CD4-positive, alpha-beta T cell treated with Interleukin-4 for 1 hour (primary cell): ENCODE data around the gene SPN.
A peak's percentile ranks its signal among the peaks of the same experiment; 100 is the strongest.
"Not testable (repeated sequence)": the region's sequence is repeated elsewhere in the genome, so short reads cannot be mapped to it uniquely, and the experiment has no call there.

Experiments
- DNase-seq, 2 donors: peaks; one replicate each; pipeline ENCODE4 v3.0.0-alpha.2; 2020 to 2022

SPN gene

GRCh38 chr16:29646947-29647346 is 16.1 kb upstream of the SPN start:
- no peak for DNase-seq

- no peak for DNase-seq
Observed at GRCh38 chr16:29649588-29650494, 13.2 kb upstream of the SPN start.

- no peak for DNase-seq
Observed at GRCh38 chr16:29650771-29651170, 12.3 kb upstream of the SPN start.

- no peak for DNase-seq
Observed at GRCh38 chr16:29651774-29652349, 11.2 kb upstream of the SPN start.

GRCh38 chr16:29653471-29653870 is 9.6 kb upstream of the SPN start:
- no peak for DNase-seq

GRCh38 chr16:29653890-29654289 is 9.2 kb upstream of the SPN start:
- not testable (repeated sequence) for DNase-seq

GRCh38 chr16:29656688-29657523 is 6.1 kb upstream of the SPN start:
- no peak for DNase-seq

GRCh38 chr16:29658705-29659104 is 4.3 kb upstream of the SPN start:
- no peak for DNase-seq

- DNase-seq = peak in 1 of 2 donors; percentile 11
Observed at GRCh38 chr16:29662000-29662728, 883 bp upstream of the SPN start.

- peak in 1 of 2 donors; percentile 57 for DNase-seq
Observed at GRCh38 chr16:29662729-29663015, 375 bp upstream of the SPN start.

GRCh38 chr16:29663807-29664090 is 702 bp downstream of the SPN start:
- DNase-seq = no peak

GRCh38 chr16:29664091-29664921 is 1.3 kb downstream of the SPN start:
- DNase-seq = peak; percentile 45 to 47

- DNase-seq = peak in 1 of 2 donors; percentile 44
Observed at GRCh38 chr16:29665294-29666077, 2.4 kb downstream of the SPN start.

- not testable (repeated sequence) for DNase-seq
Observed at GRCh38 chr16:29667322-29667610, 4.2 kb downstream of the SPN start.

GRCh38 chr16:29667755-29668154 is 4.7 kb downstream of the SPN start:
- DNase-seq = no peak

GRCh38 chr16:29668267-29668666 is 5.2 kb downstream of the SPN start:
- DNase-seq = no peak

GRCh38 chr16:29673501-29673900 is 10.5 kb downstream of the SPN start:
- DNase-seq = no peak

- DNase-seq = peak in 1 of 2 donors; percentile 18
Observed at GRCh38 chr16:29674188-29674587, 11.1 kb downstream of the SPN start.

GRCh38 chr16:29675811-29676643 is 13.0 kb downstream of the SPN start:
- DNase-seq = peak in 1 of 2 donors; percentile 51

GRCh38 chr16:29676989-29677785 is 14.1 kb downstream of the SPN start:
- DNase-seq = no peak
